ENCODE measurements around the gene TRIP13.
"Not testable (repeated sequence)": the region's sequence is repeated elsewhere in the genome, so short reads cannot be mapped to it uniquely, and the experiment has no call there.

TRIP13 gene

GRCh38 chr5:936149-937144 lies 43.8 kb downstream of the TRIP13 start:
- no peak for DNase-seq (ENCODE audit: low read depth in 3 of 3)

- no peak for DNase-seq (ENCODE audit: low read depth in 3 of 3)
These were observed 44.7 kb downstream of the TRIP13 start for GRCh38 chr5:937151-937924.

- no peak for DNase-seq (ENCODE audit: low read depth in 3 of 3)
These were observed 46.7 kb downstream of the TRIP13 start for GRCh38 chr5:939368-939767.

GRCh38 chr5:940741-941140 lies 48.1 kb downstream of the TRIP13 start:
- DNase-seq (ENCODE audit: low read depth in 3 of 3) = not testable (repeated sequence)

- no peak for DNase-seq (ENCODE audit: low read depth in 3 of 3)
These were observed 50.7 kb downstream of the TRIP13 start for GRCh38 chr5:943201-943917.

- DNase-seq (ENCODE audit: low read depth in 3 of 3) = no peak
These were observed 51.4 kb downstream of the TRIP13 start for GRCh38 chr5:943918-944620.

- DNase-seq (ENCODE audit: low read depth in 3 of 3) = no peak
These were observed 51.9 kb downstream of the TRIP13 start for GRCh38 chr5:944621-944927.

- no peak for DNase-seq (ENCODE audit: low read depth in 3 of 3)
These were observed 52.5 kb downstream of the TRIP13 start for GRCh38 chr5:944992-945685.

- DNase-seq (ENCODE audit: low read depth in 3 of 3) = no peak
These were observed 53.2 kb downstream of the TRIP13 start for GRCh38 chr5:945691-946551.

- no peak for DNase-seq (ENCODE audit: low read depth in 3 of 3)
These were observed 54.3 kb downstream of the TRIP13 start for GRCh38 chr5:946720-947625.

- DNase-seq (ENCODE audit: low read depth in 3 of 3) = no peak
These were observed 55.2 kb downstream of the TRIP13 start for GRCh38 chr5:947626-948471.

- no peak for DNase-seq (ENCODE audit: low read depth in 3 of 3)
These were observed 56.0 kb downstream of the TRIP13 start for GRCh38 chr5:948472-949274.

- no peak for DNase-seq (ENCODE audit: low read depth in 3 of 3)
These were observed 56.5 kb downstream of the TRIP13 start for GRCh38 chr5:949275-949543.

GRCh38 chr5:949815-950560 lies 57.3 kb downstream of the TRIP13 start:
- no peak for DNase-seq (ENCODE audit: low read depth in 3 of 3)

GRCh38 chr5:951940-952596 lies 59.4 kb downstream of the TRIP13 start:
- DNase-seq (ENCODE audit: low read depth in 3 of 3) = no peak

- no peak for DNase-seq (ENCODE audit: low read depth in 3 of 3)
These were observed 60.0 kb downstream of the TRIP13 start for GRCh38 chr5:952597-953271.
